ENCODE measurements around the gene DBF4B.
"Not testable (repeated sequence)": the region's sequence is repeated elsewhere in the genome, so short reads cannot be mapped to it uniquely, and the experiment has no call there.

Gene DBF4B, protein sequence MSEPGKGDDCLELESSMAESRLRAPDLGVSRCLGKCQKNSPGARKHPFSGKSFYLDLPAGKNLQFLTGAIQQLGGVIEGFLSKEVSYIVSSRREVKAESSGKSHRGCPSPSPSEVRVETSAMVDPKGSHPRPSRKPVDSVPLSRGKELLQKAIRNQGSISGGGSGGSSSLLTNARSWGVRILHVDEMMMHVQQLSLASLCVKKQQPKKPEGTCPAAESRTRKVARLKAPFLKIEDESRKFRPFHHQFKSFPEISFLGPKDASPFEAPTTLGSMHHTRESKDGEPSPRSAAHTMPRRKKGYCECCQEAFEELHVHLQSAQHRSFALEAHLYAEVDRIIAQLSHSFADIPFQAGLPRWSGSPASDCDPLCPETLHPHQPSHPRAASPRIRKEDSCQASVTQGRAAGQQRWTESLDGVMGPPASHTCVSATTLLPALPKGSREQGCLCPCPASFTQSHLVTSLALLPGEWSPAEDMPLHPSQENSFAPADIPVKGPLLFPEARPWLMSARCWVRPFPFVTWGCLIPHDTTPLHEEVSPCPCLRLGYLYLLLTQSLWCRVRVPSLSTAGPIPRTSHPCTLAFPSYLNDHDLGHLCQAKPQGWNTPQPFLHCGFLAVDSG

DNA sequence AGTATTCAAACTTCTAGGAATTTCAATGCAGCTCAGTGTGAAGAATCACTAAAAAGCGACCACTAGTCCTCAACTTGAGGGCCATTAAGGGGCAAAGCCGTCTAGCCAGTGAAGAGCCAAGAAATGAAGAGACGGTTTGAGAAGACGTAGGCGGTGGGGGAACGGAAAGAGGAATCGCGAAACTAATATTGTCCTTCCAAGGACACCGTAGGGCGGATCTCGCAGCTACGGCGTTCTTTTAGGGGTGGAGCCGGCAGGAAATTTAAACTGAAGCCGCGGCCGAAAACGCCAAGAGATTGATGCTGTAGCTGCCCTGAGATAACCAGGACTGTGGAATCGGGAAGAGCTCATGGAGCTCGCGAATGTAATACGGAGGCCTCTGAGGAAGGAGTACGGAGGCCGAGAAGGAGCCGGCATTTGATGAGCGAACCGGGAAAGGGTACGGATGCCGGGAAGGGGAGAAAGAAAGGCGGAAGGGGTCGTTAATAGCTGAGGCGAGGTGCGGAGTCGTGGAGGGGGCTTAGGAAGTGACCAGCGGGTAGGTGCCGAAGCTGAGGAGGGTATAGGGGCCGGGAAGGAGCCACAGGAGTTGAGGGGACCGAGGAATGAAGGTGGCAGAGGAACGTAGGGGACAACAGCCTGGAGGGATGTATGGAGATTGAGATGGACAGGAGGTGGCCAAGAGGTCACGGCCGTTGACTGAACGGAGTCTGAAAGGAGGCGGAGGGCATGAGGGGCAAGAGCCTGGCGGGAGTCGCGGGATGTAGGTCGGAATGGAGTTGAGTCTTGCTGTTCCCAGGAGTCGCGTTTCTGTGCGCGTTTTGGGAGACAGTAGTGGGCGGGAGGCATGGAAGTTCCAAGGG, at the start of gene DBF4B:
Gene DBF4B, plus strand, starts transcription at position 265 of the 863 bp plus-strand sequence. Its CDS starts 156 bp downstream, at position 421.
- peak; percentile 64 to 66 for DNase-seq (ENCODE audit: low read depth in 2 of 2)

DNA sequence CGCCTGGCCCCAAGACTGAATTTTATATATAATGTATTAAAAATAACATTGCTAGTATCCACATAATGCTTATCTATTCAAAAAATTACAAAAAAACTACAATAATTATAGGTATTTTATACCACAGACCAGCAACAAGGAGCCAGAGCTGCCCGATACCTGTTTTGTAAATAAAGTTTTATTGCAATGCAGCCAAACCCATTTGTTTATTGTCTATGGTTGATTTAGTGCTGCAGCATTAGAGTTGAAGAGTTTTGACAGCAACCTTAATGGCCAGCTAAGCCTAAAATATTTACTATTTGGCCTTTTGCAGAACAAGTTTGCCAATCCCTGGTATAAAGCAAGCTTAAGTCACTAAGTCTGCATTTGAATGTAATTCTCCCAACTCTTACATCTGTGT, 46.6 kb upstream of the DBF4B start:
- no peak for DNase-seq (ENCODE audit: low read depth in 2 of 2)

DNA sequence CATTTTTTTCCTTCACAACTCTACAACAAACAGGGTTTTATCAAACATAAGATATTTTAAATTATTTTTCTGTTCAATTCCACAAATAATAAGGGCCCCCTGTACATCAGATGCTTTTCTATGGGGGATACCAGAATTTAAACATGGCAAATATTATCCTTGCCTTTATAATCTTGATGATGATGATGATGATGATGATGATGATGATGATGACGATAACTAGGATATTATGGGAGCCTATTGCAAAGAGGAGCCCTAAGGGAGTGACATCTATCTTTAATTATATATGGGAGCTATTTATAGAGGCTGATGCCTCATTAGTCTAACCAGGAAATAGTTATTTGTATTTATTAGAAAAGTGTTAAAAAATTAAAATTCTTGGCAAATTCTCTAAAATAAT, 45.4 kb upstream of the DBF4B start:
- DNase-seq (ENCODE audit: low read depth in 2 of 2): no peak

DNA sequence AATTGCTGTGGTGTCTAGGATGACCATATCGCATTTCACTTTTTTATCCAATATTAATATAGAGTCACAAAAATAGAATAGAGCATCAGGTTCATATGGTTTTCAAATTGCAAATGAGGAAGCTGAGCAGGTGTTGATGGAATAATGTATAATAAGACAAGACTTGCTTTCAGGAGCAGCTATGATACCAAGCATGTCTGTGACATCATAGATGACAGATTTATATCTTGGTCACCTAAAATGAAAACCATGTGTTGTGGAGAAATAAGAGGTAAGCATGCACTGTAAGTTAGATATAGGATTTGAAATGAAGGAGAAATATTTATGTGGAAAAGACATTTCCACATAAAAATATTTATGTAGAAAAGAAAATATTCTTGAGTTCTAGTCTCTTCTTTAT, 43.6 kb upstream of the DBF4B start:
- DNase-seq (ENCODE audit: low read depth in 2 of 2): no peak

DNA sequence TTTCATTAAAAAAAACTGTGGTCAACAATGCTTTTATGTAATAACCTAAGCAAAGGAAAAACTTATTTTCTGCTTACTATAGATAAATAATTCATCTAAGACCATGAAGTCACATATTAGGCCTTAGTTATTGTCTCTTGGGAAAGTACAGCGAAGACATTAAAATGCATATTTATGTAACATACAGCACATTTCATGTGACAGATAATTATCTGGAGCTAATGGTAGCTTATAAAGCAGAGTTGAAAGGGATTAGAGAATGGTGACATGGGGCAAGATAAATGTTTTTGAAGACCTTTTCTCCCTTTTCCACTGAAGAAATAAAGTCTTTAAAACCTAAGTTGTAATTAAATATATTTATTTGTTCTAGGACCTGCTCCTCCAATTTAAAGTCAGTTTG, 42.5 kb upstream of the DBF4B start:
- DNase-seq (ENCODE audit: low read depth in 2 of 2): no peak

DNA sequence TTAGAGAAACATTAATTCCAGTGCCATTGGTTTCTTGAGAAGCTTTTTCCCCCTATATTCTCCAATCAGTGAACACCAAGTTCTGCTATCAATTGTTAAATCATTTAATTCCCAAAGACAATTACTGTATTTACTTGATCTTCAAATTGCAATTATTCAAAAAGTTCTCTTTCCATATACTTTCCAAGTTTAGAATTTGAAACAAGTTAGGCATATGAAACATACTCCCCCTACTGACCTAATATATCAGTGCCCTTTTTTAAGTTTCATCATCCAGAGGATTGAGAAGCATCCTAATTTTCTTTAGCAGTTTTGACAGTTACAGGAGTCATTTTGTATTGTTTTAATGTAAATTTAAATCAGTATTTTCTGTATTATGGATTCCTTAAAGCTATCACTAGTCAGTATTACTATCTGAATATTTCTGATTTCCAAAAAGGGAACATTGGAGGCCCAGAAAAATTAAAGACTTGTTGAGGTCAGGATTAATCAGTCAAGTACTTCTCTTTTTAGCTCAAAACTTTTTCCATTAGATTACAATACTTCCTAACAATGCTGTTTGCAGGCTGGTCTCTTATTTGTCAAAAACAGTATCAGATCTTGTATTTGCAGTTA, 35.9 kb upstream of the DBF4B start:
- DNase-seq (ENCODE audit: low read depth in 2 of 2): no peak

DNA sequence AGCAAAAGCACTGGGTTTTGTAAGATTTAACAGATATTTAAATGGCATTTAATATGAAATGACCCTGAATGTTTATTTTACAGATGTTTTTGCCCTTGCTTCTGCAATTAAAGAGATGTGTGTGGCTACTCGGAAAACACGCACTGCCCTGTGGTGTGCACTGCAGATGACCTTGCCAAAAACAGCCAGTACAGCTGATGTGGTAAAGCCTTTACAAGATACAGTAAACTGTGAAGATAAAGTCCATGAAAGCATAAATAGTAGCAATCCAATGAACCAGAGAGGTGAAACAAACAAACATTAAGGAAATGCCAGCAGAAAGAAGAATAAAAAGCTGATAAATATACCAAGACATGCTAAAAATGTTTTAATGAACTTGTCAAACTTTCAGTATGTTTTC, 34.6 kb upstream of the DBF4B start:
- DNase-seq (ENCODE audit: low read depth in 2 of 2): no peak

DNA sequence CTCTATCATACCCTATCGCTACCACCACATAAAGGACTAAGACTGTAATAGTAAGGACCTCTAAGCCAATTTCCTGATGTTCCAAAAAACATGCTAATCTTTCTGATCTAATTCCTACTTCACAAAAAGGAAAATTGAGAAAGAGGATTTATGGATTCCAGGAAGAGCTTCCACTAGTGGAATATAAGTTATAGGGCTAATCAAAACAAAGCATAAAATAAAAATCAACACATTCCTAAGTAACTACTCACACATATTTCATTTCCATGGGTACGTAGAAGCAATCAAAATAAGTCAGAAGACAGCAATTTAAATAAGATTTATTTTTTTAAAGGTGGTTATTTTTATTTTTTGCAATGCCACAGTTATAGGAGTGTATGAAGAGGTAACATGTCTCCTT, 31.3 kb upstream of the DBF4B start:
- no peak for DNase-seq (ENCODE audit: low read depth in 2 of 2)

DNA sequence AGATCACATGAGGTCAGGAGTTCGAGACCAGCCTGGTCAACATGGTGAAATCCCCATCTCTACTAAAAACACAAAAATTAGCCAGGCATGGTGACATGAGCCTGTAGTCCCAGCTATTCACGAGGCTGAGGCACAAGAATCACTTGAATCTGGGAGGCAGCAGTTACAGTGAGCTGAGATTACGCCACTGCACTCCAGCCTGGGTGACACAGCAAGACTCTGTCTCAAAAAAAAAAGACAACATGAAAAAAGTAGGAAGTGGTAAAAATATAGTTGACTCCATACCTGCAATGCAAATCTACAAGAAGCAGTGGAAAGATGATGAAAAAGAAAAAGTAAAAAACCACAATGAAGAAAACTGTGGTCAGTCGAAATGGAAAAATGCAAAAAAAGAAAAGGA, 25.2 kb upstream of the DBF4B start:
- DNase-seq (ENCODE audit: low read depth in 2 of 2): not testable (repeated sequence)

DNA sequence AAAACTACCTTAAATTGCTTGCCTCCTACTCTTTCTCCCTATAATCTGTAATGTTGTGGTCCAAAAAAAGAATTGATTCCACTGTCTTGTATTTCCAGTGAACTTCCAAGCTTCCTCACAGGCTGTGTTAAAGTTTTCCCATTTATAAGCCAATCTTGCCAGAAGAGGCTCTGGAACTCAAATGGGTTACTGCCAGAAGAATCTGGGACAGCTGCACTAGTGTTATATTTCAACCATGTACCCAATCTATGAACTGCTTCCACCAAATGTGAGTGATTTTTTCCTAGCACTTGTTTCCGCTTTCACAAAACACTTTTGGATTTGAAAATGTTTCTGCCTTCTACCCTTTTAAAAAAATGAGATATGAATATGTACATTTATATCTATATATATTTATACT, 20.7 kb upstream of the DBF4B start:
- DNase-seq (ENCODE audit: low read depth in 2 of 2): no peak

DNA sequence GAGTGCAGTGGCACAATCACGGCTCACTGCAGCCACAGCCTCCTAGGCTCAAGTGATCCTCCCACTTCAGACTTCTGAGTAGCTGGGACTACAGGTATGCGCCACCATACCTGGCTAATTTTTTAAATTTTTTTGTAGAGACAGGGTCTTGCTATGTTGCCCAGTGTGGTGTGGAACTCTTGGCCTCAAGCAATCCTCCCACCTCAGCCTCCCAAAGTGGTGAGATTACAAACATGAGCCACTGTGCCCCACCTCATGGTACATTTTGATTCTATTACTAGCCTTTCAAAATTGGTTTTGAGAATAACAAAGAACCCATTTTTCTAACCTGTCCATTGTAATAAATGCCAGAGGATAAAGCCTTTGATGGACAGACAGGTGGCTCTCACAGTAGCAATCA, 20.3 kb upstream of the DBF4B start:
- DNase-seq (ENCODE audit: low read depth in 2 of 2): no peak

DNA sequence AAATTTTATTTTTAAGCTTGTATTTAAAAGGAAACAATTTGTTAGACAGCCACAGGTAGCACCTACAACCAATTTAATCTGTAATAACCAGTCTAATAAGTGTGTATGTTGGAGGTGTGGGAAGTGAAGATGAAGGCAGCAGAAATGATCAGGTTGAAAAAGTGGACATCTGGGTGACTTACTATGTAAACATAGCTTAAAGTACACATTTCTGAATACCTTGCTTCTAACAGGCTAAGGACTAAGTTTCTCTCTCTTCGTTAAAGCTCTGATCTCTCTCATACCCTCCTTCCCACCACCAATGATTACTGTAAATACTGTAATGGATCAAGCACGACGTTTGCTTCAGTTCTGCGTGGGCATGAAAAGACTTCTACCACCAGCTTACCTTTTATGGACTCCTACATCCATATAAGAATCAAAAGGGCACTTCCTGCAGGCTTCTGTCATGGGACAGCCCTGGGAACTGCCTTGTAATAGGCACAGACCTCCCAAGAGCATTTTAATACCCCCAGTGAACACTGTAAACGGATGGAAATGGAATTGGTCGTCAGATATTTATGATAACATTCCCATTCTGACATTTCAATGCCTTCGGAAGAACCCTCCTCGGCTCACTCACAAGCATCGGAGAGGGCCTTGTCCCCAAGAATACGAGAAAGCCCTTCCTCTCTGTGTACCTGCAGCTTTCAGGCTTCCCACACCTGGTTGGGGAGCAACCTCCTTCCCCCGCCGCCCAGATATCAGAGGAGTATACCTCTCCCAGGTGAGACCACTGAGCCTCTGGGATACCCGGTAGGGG, 19.6 kb upstream of the DBF4B start:
- DNase-seq (ENCODE audit: low read depth in 2 of 2): no peak

DNA sequence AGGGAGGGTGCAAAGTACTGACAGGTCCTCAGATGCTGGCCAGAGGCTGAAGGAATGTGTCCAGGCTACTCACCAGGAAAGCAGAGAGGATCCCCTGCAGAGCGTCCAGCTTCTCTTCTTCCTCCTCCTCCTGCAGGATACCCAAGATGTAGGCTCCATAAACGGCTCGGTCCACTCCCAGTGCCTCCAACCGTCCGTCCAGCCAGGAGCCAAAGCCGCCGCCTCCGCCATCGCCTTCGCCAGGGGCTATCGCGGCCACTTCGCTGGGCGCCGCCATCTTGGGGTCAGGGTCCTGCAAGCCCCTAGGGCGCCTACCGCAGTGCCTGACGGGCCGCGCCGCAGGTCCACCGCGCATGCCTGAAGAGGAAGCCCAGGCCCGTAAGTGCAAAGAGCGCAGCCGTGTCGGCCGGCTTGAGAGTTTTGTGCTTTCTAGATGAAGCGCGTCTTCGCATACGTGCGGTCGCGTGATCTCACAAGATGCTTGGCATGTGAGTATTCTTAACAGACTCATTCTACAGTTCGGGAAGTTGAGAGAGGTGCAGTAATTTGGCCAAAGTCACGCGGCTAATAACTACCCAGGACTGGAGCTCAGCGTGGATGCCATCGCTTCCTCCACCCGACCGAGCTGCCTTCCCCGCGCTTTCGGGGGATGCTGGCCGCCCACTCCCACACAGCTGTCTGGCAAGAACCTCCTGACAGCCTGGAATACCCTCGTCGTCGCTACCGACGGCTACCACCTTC, 18.8 kb upstream of the DBF4B start, which contains the start of gene CCDC43:
Gene CCDC43, minus strand, starts transcription at position 300 of the 741 bp plus-strand sequence. Its CDS starts 23 bp downstream, at position 277.
- peak; percentile 80 to 81 for DNase-seq (ENCODE audit: low read depth in 2 of 2)

DNA sequence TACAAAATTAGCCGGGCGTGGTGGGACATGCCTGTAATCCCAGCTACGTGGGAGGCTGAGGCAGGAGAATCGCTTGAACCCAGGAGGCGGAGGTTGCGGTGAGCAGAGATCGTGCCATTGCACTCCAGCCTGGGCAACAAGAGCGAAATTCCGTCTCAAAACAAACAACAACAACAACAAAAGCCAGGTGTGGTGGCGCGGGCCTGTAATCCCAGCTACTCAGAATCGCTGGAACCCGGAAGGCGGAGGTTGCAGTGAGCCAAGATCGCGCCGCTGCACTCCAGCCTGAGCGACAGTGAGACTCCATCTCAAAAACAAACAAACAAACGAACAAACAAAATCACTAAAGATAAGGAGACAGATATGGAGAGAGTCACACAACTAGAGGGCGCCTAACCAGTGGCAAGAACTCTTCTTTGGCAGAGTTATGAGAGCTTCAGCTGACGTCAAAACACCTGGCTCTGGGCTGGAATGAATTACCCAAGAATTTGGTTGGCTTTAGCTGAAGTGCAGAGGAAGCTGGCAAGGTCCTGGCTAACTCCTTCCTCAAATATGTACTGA, 17.6 kb upstream of the DBF4B start:
- not testable (repeated sequence) for DNase-seq (ENCODE audit: low read depth in 2 of 2)

DNA sequence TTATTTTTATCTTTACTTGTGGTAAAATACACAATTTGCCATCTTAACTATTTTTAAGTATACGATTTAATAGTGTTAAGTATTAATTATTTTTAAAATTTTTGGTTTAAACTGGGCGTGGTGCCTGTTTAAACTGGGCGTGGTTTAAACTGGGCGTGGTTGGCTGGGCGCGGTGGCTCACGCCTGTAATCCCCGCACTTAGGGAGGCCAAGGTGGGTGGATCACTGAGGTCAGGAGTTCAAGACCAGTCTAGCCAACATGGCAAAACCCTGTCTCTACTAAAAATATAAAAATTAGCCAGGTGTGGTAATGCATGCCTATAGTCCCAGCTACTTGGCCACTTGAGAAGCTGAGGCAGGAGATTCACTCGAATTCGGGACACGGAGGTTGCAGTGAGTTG, 14.9 kb upstream of the DBF4B start:
- no peak for DNase-seq (ENCODE audit: low read depth in 2 of 2)

DNA sequence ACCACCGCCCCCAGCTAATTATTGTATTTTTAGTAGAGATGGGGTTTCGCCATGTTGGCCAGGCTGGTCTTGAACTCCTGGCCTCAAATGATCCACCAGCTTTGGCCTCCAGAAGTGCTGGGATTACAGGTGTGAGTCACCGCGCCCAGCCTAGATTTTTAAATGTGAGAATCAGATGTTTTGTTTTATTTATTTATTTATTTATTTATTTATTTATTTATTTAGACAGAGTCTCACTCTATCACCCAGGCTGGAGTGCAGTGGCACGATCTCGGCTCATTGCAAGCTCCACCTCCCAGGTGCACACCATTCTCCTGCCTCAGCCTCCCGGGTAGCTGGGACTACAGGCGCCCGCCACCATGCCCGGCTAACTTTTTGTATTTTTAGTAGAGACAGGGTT, 8.2 kb upstream of the DBF4B start:
- not testable (repeated sequence) for DNase-seq (ENCODE audit: low read depth in 2 of 2)

DNA sequence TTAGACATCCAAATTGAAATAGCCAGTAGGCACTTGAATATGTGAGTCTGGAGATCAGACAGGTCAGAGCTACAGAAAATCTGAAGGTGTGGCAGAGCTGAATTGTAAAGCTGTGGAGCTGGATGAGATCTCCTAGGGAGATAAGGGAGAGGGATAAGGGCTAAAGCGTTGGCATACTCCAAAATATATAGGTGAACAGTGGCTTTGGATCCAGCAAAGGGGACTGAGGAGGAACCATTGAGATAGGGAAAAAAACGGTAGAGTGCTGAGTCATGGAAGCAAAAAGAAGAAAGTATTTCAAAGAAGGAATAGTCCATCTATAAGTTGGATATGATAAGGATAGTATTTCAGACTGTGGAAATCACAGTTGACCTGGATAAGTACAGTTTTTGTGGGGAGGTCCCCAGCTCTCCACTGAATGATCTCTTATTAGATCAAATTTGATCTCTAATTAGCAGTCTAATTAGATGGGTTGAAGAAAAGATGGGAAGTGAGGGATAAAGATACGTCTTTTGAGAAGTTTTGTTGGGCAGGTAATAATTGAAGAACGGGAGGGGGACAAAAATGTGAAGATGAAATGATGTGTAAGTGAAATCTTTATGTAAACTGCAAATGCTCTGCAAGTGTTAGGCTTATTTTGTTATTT, 587 bp upstream of the DBF4B start:
- DNase-seq (ENCODE audit: low read depth in 2 of 2): no peak

DNA sequence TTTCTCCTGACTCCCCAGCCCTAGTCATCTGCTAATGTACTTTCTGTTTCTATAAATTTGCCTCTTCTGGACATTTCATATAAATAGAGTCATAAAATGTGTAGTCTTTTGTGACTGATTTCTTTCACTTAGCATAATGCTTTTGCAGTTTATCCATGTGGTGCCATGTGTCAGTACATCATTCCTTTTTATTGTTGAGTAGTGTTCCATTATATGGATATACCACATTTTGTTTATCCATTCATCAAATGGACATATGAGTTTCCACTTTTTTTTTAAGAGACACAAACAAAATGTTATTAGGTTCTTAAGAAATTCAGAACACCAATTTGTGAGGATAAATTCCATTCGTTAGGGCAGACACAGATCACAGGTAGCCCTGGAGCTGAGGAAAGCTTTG, 11.0 kb downstream of the DBF4B start:
- DNase-seq (ENCODE audit: low read depth in 2 of 2): no peak

DNA sequence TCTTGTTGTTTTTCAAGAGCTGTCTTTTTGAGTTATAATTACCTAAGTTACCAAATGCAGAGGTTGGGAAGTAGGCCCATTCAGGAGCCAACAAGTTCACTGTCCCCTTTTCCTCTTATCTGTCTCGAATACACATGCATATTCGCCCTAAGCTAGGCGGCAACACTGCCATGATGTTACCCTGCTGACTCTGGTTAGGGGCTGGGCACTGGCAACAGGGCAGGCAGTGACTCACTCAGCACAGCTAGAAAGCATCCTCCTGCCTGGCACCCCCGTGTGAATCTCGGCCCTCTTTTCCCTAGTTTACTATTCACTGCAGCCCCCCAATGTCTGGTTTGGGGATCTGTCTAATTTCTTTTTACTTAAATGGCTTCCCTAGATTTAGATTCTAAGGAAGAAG, 13.8 kb downstream of the DBF4B start:
- no peak for DNase-seq (ENCODE audit: low read depth in 2 of 2)

DNA sequence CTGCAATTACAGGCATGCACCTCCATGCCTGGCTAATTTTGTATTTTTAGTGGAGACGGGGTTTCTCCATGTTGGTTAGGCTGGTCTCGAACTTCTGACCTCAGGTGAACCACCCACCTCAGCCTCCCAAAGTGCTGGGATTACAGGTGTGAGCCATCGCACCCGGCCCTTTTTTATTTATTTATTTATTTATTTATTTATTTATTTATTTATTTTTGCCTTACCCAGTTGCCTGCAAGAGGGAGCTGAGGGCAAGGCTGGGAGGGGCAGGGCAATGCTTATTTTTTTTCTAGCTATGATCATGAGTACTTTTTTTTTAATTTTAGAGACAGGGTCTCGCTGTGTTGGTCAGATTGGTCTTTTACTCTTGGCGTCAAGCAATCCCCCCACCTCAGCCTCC, 17.7 kb downstream of the DBF4B start:
- not testable (repeated sequence) for DNase-seq (ENCODE audit: low read depth in 2 of 2)
